Astrocyte of the hippocampus (primary cell): ENCODE data around the gene CYB5R2.
"Not testable (repeated sequence)": the region's sequence is repeated elsewhere in the genome, so short reads cannot be mapped to it uniquely, and the experiment has no call there.

Experiments
- DNase-seq: peaks from one replicate; pipeline ENCODE4 v3.0.0; 2011; ENCODE audit warnings: low read depth, low spot score

CYB5R2 gene

DNA sequence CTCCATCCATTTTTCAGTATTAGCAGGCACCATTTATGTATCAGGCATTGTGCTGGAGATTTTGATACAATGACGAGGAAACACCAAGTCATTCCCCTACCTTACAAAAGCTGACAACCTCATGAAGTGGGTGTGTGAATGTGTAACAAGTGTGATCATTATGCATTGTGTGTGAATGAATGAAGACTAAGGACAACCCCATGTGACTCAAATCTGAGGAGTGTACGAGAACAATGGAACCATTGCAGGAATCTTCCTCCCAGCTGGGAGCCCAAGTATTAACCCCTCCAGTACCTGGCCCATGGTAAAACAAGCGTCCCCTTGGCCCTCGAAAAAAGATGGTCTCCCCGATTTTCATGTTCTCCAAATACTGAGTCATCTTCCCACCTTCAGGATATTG is 4.4 kb downstream of the CYB5R2 start:
- DNase-seq = peak; percentile 31

DNA sequence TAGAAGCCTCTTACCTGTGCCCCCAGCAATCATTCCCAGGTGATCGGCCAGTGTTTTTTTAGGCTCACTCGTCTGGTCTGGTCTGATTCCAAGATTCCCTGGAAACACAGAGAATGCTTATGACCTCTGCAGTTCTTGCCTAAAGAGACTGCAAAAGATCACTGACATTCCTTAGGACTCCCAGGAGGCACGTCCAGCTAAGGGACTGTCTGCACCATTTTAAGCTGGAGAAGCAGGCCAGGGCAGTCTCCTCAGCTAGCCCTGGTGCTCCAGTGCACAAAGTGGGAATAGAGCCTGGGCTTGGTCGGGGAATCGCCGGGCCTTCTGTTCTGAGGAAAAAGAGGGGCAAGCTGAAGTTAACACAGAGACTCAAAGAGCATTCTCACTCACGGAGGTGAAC is 4.8 kb downstream of the CYB5R2 start:
- no peak for DNase-seq

DNA sequence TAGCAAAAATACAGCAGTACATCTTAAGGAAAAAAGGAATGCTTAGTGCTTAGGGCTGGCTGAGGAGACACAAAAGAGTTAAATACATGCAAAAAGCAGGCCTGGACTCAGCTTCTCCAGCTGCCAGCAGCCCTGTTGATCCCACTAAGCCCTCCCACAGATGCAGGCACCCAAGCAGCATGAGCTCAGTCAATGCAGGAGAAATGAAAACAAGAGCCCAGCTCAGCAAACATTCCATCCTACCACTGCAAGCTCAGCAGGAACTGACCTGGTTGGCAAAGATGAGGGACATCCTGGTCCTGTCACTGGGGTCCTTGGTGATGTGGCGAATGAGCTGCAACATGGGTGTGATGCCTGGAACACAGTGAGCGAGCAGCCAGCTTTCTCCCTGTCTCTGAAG is 5.8 kb downstream of the CYB5R2 start:
- DNase-seq = peak; percentile 63

DNA sequence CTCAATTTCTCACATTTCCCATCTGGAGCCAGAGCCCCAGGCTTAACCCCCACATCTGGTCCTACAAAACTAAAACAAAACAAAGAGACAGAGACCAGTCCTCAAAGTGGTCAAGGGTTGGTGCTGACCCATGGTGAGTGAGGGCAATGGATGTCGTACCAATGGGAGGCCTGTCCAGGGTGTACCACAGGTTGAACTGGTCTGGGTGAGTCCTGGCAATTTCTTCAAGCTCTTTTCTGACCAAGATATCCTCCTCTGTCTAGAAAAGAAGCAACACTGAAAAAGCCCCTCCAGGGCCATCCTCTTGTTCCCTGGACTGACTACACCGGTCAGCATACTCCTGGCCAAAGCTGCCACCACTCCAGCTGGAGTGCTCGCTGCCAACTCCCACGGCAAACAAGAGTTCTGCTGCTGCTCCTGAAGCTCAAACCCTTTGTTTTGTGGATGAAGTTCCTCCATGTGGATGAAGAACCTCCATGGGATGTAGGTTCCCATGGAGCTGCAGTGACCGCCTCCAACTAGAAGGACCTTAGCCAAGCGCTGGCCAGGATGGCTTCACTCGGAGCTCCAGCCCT is 6.9 kb downstream of the CYB5R2 start:
- DNase-seq = no peak

DNA sequence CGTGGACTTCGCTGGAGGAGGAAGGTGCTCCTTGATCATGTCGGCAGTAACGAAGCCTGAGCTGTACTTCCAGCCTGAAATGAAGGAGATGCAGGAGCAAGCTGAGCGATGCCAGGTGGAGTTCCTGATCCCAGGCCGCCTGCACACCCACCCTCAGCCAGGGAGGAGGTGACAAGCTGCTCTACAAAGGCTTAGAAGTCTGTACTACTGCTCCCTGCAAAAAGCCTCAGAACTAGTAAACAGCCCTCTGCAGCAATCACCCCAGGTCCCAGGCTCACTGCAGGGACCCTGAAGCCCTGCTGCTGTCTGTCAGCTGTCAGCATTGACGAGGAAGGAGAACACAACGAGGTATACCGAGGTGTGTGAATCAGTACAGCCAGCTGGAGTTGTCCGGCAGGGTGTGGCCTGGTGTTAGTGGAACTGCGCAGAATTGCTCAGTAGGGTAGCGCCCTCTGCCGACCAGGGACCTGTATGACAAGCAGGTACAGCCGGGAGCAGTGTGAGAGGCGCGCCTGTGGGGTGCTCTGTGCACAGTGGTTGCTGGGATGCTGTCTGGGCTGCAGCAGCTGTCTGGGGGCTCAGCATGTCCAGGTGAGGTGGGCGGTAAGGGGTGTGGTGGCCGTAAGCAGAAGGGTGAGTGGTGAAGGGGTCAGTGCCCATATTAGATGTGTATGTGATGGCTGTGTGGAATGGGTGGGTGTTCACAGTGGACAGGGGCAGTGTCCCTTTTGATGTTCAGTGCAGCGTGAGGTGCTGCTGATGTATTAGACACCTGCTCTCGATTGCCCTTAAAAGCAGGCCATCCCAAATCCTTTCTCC is 7.6 kb downstream of the CYB5R2 start:
- peak; percentile 80 for DNase-seq

DNA sequence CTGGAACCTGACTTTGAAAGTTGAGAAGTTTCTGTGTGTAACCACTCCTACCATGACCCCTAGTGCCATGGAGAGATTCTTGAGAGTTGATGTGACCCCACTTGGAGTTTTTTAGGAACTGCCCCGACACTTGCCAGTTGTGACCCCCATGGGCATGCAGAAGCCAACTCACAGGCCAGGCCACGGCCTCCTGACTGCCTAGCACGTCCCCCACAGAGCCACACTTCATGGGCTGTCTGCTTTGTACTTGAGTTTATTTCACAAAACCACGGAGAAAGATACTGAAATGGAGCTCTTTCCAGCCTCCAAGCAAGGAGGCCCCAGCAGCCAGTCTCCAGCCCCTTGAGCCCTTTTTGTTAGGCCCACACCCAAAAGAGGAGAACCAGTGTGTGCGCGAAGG is 8.4 kb downstream of the CYB5R2 start:
- DNase-seq = no peak

DNA sequence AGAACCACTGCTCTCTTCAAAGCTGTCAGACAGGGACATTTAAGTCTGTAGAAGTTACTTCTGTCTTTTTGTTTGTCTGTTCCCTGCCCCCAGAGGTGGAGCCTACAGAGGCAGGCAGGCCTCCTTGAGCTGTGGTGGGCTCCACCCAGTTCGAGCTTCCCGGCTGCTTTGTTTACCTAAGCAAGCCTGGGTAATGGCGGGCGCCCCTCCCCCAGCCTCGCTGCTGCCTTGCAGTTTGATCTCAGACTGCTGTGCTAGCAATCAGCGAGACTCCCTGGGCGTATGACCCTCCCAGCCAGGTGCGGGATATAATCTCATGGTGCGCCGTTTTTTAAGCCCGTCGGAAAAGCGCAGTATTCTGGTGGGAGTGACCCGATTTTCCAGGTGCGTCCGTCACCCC is 9.8 kb downstream of the CYB5R2 start:
- not testable (repeated sequence) for DNase-seq

DNA sequence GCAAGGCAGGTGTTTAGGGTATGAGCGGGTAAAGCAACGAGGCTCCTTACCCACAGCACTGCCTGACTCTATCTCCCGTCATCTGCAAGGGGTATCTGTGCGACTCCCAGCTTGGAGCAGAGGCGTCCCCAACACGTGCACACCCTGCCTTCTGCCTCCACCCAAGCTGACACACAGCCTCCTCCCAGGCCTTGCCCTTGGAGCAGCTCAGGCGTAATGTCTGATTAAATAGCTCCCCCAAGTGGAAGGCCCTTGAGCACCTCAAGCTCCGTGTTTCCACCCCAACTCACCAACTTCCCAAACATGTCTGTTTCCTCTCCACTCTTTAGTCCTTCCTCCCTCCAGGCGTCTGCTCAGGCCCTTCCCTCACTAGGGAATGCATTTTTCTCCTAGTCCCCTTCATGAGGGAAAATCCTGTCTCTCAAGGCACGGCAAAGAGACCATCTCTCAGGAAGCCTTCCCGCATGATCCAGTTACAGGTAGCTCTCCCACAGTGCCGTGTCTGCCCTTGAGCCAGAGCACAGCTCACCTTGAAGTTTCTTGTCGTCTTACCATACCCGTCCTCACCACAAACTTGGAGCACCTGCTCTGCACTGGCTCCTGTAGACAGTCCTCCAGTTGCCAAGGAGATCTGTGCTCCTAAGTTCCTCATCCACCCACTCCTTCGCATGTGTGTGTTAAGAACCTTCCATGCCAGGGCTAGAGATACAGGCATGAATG is 15.8 kb downstream of the CYB5R2 start:
- peak; percentile 69 for DNase-seq

DNA sequence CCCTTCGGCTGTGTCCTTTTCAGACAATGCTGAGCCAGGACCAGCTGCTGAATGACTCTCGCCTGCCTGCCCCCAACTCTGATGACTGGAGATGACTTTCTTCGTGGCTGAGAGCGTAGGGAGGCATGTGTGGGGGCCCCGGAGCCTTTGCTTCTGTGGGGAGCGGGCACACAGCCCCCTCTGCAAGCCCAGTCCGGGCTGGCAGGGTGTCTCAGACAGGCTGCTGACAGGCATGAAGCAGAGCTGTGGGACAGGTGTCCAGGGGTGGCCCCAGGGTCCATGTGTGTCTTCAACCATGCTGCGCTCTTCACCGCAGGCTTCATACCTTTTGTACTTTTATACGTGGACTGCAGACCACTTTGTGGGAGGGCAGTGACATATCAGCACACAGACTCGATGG is 16.6 kb downstream of the CYB5R2 start:
- no peak for DNase-seq

DNA sequence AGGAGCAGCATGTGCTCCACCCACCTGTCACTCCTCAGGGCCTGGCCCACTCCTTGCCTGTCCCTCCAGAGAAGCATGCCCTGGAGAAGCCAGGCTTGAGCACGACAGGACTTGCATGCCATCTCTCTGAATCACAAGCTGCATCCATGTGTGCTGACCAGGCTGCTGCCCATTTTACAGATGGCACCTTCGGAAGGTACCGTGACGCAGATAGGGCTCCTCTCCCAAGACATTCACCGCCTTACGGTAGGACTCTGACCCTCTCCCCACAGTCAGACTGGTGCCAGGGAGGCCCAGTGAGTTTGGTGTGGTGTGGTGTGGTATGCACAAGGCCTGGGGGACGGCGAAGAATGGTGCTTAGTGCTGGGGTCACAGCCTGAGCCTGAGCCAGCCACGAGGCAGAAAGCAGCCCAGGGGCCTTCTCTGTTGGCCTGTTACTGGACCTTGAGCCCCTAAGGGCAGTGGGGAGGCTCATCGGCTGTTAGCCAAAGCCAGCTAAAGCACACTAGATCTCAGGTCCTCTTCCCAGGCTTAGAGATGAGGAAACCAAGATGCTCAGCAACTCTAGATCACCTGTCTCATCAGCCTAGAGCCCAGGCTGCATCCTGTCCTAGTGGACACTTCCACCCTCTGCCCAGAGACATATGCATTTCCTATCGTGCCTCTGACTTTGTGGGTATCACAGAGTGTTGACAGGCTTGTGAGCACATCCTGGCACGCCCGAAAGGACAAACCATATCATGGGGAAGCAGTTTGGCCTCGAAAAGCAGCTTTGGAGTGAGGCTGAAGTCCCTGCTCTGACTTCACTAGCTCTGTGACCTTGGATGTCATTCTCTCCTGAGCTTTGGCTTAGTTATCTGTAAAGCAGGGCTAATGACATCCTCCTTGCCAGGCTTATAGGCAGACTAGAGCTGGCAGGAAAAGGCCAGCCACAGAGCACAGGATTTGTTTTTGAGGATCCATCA is 17.8 kb downstream of the CYB5R2 start:
- no peak for DNase-seq

DNA sequence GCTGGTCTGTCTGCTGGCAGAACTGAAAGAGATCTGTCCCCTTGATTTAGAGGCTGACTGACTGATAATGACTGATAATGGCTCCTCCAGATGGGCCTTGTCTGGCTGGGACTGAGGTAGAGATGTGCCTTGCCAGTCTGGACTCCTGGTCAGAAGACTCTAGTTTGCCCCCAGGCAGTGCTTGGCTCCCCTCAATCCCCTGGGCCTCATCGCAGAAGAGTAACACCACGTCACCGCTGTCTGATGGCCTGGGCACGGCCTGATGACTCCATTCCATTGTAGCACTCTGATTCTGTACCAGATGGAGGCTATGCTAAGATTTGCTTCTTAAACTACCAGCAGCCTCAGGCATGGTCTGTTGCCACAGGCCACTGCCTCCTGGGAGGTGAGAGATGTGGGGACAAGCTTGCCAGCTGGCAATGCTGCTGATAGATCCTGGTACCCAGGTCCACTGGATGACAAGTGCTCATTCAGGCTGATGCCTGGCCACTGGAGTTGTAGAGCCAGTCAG is 19.1 kb downstream of the CYB5R2 start:
- no peak for DNase-seq

DNA sequence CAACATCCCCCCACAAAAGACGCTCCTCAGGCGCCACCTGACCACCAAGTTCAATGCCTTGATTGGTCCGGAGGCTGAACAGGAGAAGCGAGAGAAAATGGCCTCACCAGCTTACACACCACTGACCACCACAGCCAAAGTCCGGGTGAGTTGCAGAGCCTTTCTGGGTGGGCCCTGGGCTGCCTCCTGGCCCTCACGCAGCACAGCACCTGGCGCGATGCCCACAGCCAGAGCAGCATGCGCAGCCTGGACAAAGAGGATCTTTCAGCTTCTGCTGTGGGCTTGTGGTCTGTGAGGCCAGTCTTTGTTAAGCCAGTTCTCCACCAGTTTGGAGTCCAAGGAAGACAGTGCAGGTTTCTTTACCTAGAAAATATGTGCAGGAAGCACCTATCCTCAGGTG is 21.6 kb downstream of the CYB5R2 start:
- no peak for DNase-seq

DNA sequence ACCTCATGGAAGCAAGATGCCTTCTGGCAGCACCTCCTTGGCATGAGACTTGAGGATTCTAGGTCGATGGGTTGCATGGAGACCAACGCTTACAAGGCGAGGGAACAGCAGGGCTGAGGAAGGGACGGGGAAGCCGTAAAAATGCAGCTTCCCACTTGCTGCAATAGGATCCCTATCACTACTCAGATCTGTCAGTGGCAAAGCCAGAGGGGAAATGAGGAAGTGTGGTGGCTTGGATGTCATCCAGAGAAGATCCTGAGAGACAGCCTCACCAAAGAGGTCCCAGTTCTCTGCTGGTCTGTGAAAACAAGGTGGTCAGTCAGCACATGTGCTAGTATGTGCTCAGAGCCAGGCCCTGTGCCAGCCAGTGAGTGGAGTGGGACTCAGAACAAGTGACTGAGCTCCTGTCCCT is 22.2 kb downstream of the CYB5R2 start:
- DNase-seq = no peak

DNA sequence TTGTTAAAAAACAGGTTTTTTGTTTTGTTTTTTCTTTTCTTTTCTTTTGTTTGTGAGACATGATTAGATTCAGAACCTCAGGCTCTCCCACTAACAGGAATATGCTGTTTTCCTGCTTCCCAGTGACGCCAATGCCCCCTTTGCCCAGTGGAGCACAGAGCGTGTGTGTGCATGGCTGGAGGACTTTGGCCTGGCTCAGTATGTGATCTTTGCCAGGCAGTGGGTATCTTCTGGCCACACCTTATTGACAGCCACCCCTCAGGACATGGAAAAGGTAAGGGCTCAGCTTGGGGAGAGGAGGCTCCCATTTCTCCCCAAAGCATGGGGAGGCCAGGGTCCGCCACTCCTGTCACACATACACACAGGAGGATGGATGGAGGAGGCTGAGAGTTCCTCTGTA is 25.0 kb downstream of the CYB5R2 start:
- no peak for DNase-seq

DNA sequence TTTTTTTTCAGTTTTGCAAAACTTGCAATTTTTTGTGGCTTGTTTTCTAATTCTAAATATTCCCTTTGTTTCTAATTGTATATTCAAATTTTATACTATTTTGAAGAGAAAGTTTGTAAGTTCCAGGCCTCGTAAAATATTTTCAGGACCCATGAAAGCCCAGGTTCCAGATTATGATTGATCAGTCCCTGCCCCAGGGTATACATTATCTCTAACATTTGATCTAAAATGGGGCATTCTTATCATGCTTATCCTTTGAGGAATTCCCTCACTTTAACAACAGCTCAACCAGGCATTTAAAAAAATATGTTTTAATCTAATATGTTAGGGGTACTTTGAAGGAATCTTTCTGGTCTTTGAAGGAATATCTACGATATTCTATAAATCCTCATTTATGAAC is 26.4 kb downstream of the CYB5R2 start:
- no peak for DNase-seq

DNA sequence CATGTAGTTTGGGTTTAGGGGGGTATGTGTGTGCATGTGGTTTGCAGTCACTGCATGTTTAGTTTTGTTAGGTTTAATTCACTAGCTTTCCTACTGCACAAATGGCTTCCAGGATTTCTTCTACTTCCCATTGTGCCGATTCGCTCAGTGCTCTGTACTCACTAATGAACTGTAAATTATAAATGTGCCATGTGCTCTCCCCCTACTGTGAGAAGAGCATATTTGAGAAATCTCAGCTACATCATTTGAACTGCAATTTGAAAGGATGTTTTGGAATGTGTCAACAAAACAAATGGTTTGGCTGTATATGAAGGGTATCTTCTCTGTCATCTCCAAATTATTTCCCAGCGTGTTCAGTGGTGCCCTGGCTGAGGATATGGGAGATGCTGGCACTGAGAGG is 28.1 kb downstream of the CYB5R2 start:
- DNase-seq = no peak

DNA sequence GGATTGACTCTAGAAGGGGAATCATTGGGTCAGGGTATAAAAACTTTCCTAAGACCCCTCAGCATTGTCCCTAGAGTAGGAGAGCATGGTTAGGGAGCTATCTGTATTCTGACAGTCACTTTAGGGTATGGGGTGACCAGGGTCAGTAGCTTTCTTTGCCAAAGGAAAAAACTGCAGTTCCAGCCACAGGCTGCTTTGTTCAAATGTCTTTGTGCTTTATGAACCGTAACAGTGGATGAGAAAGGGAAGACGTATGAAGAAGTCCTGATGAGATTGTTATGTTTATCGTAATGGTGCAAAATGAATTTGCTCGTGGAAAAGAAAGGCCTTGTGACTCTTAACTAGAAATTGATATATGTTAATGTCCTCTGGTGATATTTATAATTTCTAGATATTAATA is 30.0 kb downstream of the CYB5R2 start:
- no peak for DNase-seq

DNA sequence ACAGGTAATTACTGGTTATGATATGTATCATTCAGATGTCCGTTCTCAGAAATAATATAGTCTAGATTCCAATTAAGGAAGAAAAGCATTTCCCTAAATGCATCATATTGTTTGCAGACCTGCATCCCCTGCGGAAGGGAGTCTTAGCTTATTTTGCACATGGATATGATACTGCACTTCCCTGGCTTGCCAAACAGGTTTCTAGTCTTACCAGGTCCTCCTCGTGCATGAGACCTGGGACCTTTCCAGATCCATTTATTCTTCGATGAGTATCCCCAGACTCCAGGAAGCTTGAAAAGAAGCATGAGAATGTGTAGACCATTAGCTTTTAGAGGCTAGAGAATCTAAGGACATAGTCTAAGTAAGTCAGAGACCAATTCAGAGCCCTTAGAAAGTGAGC is 30.6 kb downstream of the CYB5R2 start:
- DNase-seq = no peak

DNA sequence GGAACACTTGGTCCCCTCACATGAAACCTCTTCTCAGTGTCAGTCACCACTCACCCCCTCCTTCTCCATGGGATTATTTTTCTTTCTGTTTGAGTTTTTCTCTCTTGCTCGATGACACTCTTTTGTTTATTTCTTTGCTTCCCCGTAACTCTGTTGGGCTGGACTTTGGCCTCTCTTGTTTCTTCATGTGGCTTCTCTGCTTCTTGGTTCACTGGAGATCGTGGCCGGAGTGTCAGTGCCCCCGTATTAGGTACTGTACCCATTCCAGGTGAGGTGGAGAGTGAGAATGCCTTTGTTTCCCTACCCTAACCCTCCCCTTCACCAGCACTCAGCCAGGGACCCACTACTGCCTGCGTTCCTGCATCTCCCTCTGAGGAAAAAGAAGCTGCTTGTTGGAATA is 32.5 kb downstream of the CYB5R2 start:
- DNase-seq = no peak

DNA sequence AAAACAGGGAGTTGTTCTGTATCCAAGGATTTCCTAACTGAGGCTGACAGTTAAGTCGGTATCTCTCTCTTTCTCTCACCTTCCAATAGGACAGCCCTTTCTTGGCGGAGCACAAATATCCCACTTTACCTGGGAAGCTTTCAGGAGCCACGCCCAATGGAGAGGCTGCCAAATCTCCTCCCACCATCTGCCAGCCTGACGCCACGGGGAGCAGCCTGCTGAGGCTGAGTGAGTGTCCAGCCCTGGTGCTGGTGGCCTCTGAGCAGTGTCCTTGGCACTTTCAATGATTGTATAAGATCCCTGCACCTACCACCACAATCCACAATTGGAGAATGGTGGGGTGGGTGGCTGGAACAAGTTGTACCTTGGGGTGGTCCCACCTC is 33.7 kb downstream of the CYB5R2 start:
- DNase-seq = no peak
